ENCODE data around the gene FGFR3.

The FGFR3 gene

DNA sequence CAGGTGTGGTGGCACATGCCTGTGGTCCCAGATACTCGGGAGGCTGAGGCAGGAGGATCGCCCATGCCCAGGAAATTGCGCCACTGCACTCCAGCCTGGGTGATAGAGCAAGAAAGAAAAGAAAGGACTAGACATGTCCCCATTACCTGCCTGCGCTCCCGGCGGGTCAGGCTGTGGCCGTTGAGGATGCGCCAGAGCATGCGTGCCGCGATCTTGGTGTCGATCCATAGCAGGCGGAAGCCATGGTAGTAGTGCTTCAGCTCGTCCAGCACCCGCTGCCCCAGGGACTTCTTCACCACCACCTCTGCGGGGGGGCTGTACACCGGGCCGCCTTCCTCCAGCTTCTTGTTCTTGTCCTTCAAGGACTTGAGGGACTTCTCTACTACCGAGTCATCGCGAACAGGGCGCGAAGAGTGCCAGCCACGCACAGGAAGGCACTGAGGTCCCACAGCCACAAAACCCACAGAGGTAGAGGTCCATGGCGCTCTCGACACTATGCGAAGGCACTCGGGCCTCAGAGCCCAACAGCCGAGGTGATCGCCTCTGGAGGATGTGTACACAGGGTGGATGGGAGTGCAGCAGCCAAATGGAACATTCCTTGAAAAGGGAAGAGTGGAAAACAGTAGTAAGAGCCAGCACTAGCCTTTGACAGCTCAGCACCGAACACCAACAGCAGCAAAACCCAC is 48.3 kb downstream of the FGFR3 start:
- no peak overlapping the region for H3K9ac ChIP-seq
- H3K36me3 ChIP-seq (ENCODE audit: insufficient read depth) = no peaks in the 10 kb centered on the region
- no peaks in the 10 kb centered on the region for H3K79me2 ChIP-seq (ENCODE audit: insufficient read depth, low read depth)

DNA sequence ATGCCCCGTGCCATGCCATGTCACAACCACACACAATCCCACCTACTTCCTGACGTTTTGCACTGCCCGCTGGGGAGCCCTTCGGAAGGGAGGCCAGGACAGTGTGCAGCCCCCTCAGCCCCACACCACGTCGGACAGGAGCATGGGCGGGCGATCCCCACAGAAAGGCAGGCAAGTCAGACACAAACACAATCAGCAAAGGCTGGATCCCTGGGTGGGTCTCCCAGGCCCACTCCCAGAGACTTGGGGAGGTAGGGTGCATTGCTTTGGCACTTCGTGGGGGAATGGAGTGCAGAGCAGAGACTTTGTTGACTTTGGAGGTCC is 48.8 kb downstream of the FGFR3 start:
- Histone ChIP-seq H3K4me1 (ENCODE audit: low read depth, poor library complexity, severe bottlenecking) (peaks cover 4% of the 10 kb centered on the region), H3K4me2 (no peak overlapping the region), H3K9ac (no peak overlapping the region), H3K36me3 (ENCODE audit: insufficient read depth) (no peaks in the 10 kb centered on the region), H3K27me3 (ENCODE audit: insufficient read depth, low read depth) (no peaks in the 10 kb centered on the region), H3K79me2 (ENCODE audit: insufficient read depth, low read depth) (no peaks in the 10 kb centered on the region), H3K27ac (no peak overlapping the region), H3K4me3 (IDR thresholded peaks at IDR 0.05; ENCODE audit: insufficient read depth, low read depth, low read length) (no peak overlapping the region), H4K20me1 (ENCODE audit: insufficient read depth) (no peaks in the 10 kb centered on the region), H2AFZ (ENCODE audit: low read depth) (no peak overlapping the region)
- TF ChIP-seq, protein P1, sequence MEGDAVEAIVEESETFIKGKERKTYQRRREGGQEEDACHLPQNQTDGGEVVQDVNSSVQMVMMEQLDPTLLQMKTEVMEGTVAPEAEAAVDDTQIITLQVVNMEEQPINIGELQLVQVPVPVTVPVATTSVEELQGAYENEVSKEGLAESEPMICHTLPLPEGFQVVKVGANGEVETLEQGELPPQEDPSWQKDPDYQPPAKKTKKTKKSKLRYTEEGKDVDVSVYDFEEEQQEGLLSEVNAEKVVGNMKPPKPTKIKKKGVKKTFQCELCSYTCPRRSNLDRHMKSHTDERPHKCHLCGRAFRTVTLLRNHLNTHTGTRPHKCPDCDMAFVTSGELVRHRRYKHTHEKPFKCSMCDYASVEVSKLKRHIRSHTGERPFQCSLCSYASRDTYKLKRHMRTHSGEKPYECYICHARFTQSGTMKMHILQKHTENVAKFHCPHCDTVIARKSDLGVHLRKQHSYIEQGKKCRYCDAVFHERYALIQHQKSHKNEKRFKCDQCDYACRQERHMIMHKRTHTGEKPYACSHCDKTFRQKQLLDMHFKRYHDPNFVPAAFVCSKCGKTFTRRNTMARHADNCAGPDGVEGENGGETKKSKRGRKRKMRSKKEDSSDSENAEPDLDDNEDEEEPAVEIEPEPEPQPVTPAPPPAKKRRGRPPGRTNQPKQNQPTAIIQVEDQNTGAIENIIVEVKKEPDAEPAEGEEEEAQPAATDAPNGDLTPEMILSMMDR (conservative IDR thresholded peaks at IDR 0.05; ENCODE audit: low read depth, low read length) = no peak

More for the DNA sequence above, 48.3 kb downstream of the FGFR3 start:
- Histone ChIP-seq H3K27ac (no peak overlapping the region), H2AFZ (ENCODE audit: low read depth) (no peak overlapping the region), H3K4me2 (no peak overlapping the region), H3K4me1 (ENCODE audit: low read depth, poor library complexity, severe bottlenecking) (no peaks in the 10 kb centered on the region), H4K20me1 (ENCODE audit: insufficient read depth) (no peaks in the 10 kb centered on the region), H3K27me3 (ENCODE audit: insufficient read depth, low read depth) (no peaks in the 10 kb centered on the region), H3K4me3 (IDR thresholded peaks at IDR 0.05; ENCODE audit: insufficient read depth, low read depth, low read length) (no peak overlapping the region)
- TF ChIP-seq, protein P1 (conservative IDR thresholded peaks at IDR 0.05; ENCODE audit: low read depth, low read length) = no peak

DNA sequence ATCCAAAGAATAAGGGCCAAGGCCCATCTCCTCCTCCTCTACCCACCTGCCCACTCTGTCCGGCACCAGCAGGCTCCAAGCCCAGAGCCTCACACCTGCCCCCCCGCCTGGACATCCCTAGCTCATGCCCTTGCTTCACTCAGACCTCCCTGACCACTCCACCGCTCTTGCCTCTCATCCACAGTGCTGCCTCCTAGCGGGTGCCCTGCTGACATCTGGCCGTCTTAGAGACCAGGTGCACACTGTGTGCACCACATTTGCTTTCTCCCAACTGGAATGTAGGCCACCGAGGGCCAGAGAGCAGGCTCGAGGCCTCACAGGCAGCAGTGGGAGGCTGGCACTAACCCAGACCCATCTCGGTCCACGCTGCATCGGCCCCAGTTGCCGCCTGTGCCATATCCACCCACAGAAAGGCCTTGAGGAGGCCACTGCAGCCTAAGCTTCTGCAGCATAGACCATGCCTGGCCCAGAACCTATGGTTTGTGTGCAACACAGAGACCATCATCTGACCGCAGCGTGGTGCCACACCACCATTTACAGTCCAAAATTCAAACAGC is 49.3 kb downstream of the FGFR3 start:
- no peaks in the 10 kb centered on the region for H3K79me2 ChIP-seq (ENCODE audit: insufficient read depth, low read depth)
- H3K9ac ChIP-seq = no peak overlapping the region
- H3K4me1 ChIP-seq (ENCODE audit: low read depth, poor library complexity, severe bottlenecking) = peaks cover 7% of the 10 kb centered on the region
- H3K4me2 ChIP-seq = no peak overlapping the region
- no peaks in the 10 kb centered on the region for H3K36me3 ChIP-seq (ENCODE audit: insufficient read depth)
- no peak overlapping the region for H3K27ac ChIP-seq
- H2AFZ ChIP-seq (ENCODE audit: low read depth) = no peak overlapping the region
- H3K4me3 ChIP-seq (IDR thresholded peaks at IDR 0.05; ENCODE audit: insufficient read depth, low read depth, low read length) = no peak overlapping the region
- no peaks in the 10 kb centered on the region for H4K20me1 ChIP-seq (ENCODE audit: insufficient read depth)
- TF ChIP-seq, protein P1 (conservative IDR thresholded peaks at IDR 0.05; ENCODE audit: low read depth, low read length) = no peak
- no peaks in the 10 kb centered on the region for H3K27me3 ChIP-seq (ENCODE audit: insufficient read depth, low read depth)

DNA sequence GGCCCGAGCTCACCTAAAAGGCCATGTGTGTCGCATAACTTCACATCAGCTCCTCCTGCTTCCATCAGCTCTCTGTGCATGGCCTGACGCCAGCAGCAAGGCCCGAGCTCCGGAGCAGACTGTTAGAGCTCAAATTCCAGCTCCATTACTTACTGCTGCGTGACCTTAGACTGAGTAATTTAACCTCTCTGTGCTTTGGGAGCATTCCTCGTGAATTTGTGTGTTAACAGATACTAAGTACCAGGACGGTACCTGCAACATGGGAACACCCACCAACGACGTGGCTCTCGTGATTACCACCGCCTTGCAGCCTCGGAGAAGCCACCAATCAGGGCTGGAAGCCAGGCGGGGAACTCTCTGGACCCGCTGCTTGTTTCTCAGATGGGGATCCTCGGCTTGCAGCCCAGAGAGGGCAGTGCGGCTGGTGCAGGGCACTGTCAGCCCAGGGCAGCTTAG is 49.9 kb downstream of the FGFR3 start:
- Histone ChIP-seq H3K27ac (no peak overlapping the region), H3K4me1 (ENCODE audit: low read depth, poor library complexity, severe bottlenecking) (peaks cover 7% of the 10 kb centered on the region), H3K4me3 (IDR thresholded peaks at IDR 0.05; ENCODE audit: insufficient read depth, low read depth, low read length) (no peak overlapping the region), H3K79me2 (ENCODE audit: insufficient read depth, low read depth) (no peaks in the 10 kb centered on the region), H2AFZ (ENCODE audit: low read depth) (no peak overlapping the region), H3K27me3 (ENCODE audit: insufficient read depth, low read depth) (no peaks in the 10 kb centered on the region), H3K9ac (no peak overlapping the region), H4K20me1 (ENCODE audit: insufficient read depth) (no peaks in the 10 kb centered on the region), H3K36me3 (ENCODE audit: insufficient read depth) (no peaks in the 10 kb centered on the region), H3K4me2 (no peak overlapping the region)
- TF ChIP-seq, protein P1 (conservative IDR thresholded peaks at IDR 0.05; ENCODE audit: low read depth, low read length) = no peak
